Activated T-helper 9 cell treated with anti-CD3 and anti-CD28 coated beads, Interleukin-2, amount 50 U/mL, for 16 hours (primary cell): ENCODE results near the gene TRAFD1.
"Not testable (repeated sequence)": the region's sequence is repeated elsewhere in the genome, so short reads cannot be mapped to it uniquely, and the experiment has no call there.

ENCODE experiments used
- DNase-seq: peaks from one replicate; pipeline ENCODE4 v3.0.0-alpha.2; 2020; ENCODE audit warnings: low read depth

The TRAFD1 gene

GRCh38 chr12:112125250-112125999 is at the start of gene TRAFD1:
TRAFD1 (plus strand) TSS chr12:112125560; CDS start chr12:112130523, 4,963 bp downstream.
- DNase-seq, result peak; percentile 98

- DNase-seq, result no peak
Measured at GRCh38 chr12:112087055-112087850, 38.1 kb upstream of the TRAFD1 start.

- no peak for DNase-seq
Measured at GRCh38 chr12:112087851-112088250, 37.5 kb upstream of the TRAFD1 start.

- no peak for DNase-seq
Measured at GRCh38 chr12:112091563-112091962, 33.8 kb upstream of the TRAFD1 start.

GRCh38 chr12:112096070-112096469 is 29.3 kb upstream of the TRAFD1 start:
- no peak for DNase-seq

- DNase-seq, result no peak
Measured at GRCh38 chr12:112096667-112097066, 28.7 kb upstream of the TRAFD1 start.

GRCh38 chr12:112097641-112098040 is 27.7 kb upstream of the TRAFD1 start:
- DNase-seq, result no peak

- not testable (repeated sequence) for DNase-seq
Measured at GRCh38 chr12:112100500-112100899, 24.9 kb upstream of the TRAFD1 start.

GRCh38 chr12:112102127-112102526 is 23.2 kb upstream of the TRAFD1 start:
- DNase-seq, result no peak

GRCh38 chr12:112102746-112103145 is 22.6 kb upstream of the TRAFD1 start:
- not testable (repeated sequence) for DNase-seq

GRCh38 chr12:112103758-112104503 is 21.4 kb upstream of the TRAFD1 start:
- DNase-seq, result no peak

- no peak for DNase-seq
Measured at GRCh38 chr12:112105891-112106290, 19.5 kb upstream of the TRAFD1 start.

- DNase-seq, result no peak
Measured at GRCh38 chr12:112107306-112108201, 17.8 kb upstream of the TRAFD1 start.

- peak; percentile 85 for DNase-seq
Measured at GRCh38 chr12:112108202-112109079, 16.9 kb upstream of the TRAFD1 start, which contains the start of gene NAA25. NAA25 (minus strand) TSS chr12:112108783; CDS start chr12:112108773, 10 bp downstream.

- DNase-seq, result not testable (repeated sequence)
Measured at GRCh38 chr12:112110787-112111662, 14.3 kb upstream of the TRAFD1 start.

- no peak for DNase-seq
Measured at GRCh38 chr12:112111931-112112330, 13.4 kb upstream of the TRAFD1 start.

- no peak for DNase-seq
Measured at GRCh38 chr12:112112409-112113133, 12.8 kb upstream of the TRAFD1 start.

GRCh38 chr12:112115259-112116045 is 9.9 kb upstream of the TRAFD1 start:
- DNase-seq, result no peak
